HepG2 (cell line): ENCODE measurements around the gene FAM110A. TPM values are rescaled to one million over a fixed set of nuclear protein-coding genes. Genes with fewer than 3 reads are reported as not detected.
A peak's percentile ranks its signal among the peaks of the same experiment; 100 is the strongest.

Experiments
- CAMTA2 ChIP-seq: sonication (generic); formaldehyde crosslinking; IDR thresholded peaks from 2 replicates; pipeline ENCODE4 v1.4.0; 2020; ENCODE audit warnings: mild to moderate bottlenecking, missing genetic modification reagents, borderline replicate concordance
- HNRNPK ChIP-seq: fragments of 200-400 bp; formaldehyde crosslinking; IDR thresholded peaks from 2 replicates; pipeline ENCODE4 v1.6.1; 2018; ENCODE audit warnings: low read length, low read depth, moderate library complexity, mild to moderate bottlenecking; ENCODE audit not compliant: poor library complexity, severe bottlenecking
- MZF1 ChIP-seq: sonication (generic); formaldehyde crosslinking; IDR thresholded peaks from 2 replicates; pipeline ENCODE4 v1.8.1; 2023; ENCODE audit warnings: mild to moderate bottlenecking, missing genetic modification reagents, borderline replicate concordance
- NFE2 ChIP-seq: sonication (generic); formaldehyde crosslinking; IDR thresholded peaks from 2 replicates; pipeline ENCODE4 v1.4.0; 2020; ENCODE audit warnings: missing genetic modification reagents
- POLR2G ChIP-seq: fragments of 200-400 bp; formaldehyde crosslinking; IDR thresholded peaks from 2 replicates; pipeline ENCODE4 v1.6.1; 2018; ENCODE audit warnings: mild to moderate bottlenecking, low read depth, low read length, moderate library complexity
- SP1 ChIP-seq, 2 experiments: fragments of 450-650 bp in 1 of 2; sonication (generic) in 1 of 2; formaldehyde crosslinking in 1 of 2; IDR thresholded peaks; 2 replicates each; pipeline versions ENCODE4 v1.4.0 to v1.6.1; 2016 to 2020; ENCODE audit warnings: missing genetic modification reagents in 1 of 2
- TGIF2 ChIP-seq: IDR thresholded peaks from 2 replicates; pipeline ENCODE4 v1.6.1; 2016; ENCODE audit warnings: control low read depth, missing compliant biosample characterization
- XRCC5 ChIP-seq: fragments of 200-400 bp; formaldehyde crosslinking; optimal IDR thresholded peaks from 2 replicates; pipeline ENCODE3; 2017; ENCODE audit warnings: mild to moderate bottlenecking, low read length
- ZFP37 ChIP-seq: sonication (generic); formaldehyde crosslinking; IDR thresholded peaks from 2 replicates; pipeline ENCODE4 v1.4.0; 2020; ENCODE audit warnings: missing genetic modification reagents, borderline replicate concordance
- ZNF550 ChIP-seq: sonication (generic); formaldehyde crosslinking; IDR thresholded peaks from 2 replicates; pipeline ENCODE4 v1.4.0; 2020; ENCODE audit warnings: mild to moderate bottlenecking, missing genetic modification reagents, borderline replicate concordance
- ZSCAN20 ChIP-seq: sonication (generic); formaldehyde crosslinking; IDR thresholded peaks from 2 replicates; pipeline ENCODE4 v1.4.0; 2020; ENCODE audit warnings: missing genetic modification reagents, mild to moderate bottlenecking, borderline replicate concordance
- polyA plus RNA-seq, 8 experiments: library from polyadenylated mRNA; depleted of rRNA in 3 of 8; stranded (reverse) in 7 of 8; unstranded in 1 of 8; fragments of >200 nt; fragmentation: Illumina TruSeq in 4 of 8; extraction: Trizol in 4 of 8; gene quantifications; 2 replicates each; pipeline versions ENCODE4 v1.2.1 to v1.2.3, GENCODE V29; 2011 to 2016; ENCODE audit warnings: low read depth in 4 of 8, missing spikeins in 1 of 8, mixed read lengths in 1 of 8; ENCODE audit not compliant: insufficient read depth in 1 of 8
- total RNA-seq, 5 experiments: library from RNA; depleted of rRNA; stranded (reverse); fragments of >200 nt; fragmentation: Illumina TruSeq; extraction: Trizol; gene quantifications; 2 replicates each; pipeline ENCODE4 v1.2.3, GENCODE V29; 2016; ENCODE audit warnings: low read depth in 1 of 5
- TF ChIP-seq, protein P1 (sequence below): sonication (generic); formaldehyde crosslinking; IDR thresholded peaks from 2 replicates; pipeline ENCODE4 v1.4.0; 2020; ENCODE audit warnings: mild to moderate bottlenecking, missing genetic modification reagents
- TF ChIP-seq, protein P2 (sequence below): sonication (generic); formaldehyde crosslinking; IDR thresholded peaks from 2 replicates; pipeline ENCODE4 v1.4.0; 2020; ENCODE audit warnings: missing genetic modification reagents
- TF ChIP-seq, protein P3 (sequence below): sonication (generic); formaldehyde crosslinking; IDR thresholded peaks from 2 replicates; pipeline ENCODE4 v1.4.0; 2020; ENCODE audit warnings: missing genetic modification reagents, borderline replicate concordance
- TF ChIP-seq, protein P4 (sequence below): sonication (generic); formaldehyde crosslinking; IDR thresholded peaks from 2 replicates; pipeline ENCODE4 v1.5.1; 2020; ENCODE audit warnings: missing genetic modification reagents, mild to moderate bottlenecking, borderline replicate concordance

Gene FAM110A
- total and polyA plus RNA-seq, 2 of the 13 experiments (the other 11 are each of a cell fraction or from before 2014, with no cell fraction given) = 1.9 TPM

DNA sequence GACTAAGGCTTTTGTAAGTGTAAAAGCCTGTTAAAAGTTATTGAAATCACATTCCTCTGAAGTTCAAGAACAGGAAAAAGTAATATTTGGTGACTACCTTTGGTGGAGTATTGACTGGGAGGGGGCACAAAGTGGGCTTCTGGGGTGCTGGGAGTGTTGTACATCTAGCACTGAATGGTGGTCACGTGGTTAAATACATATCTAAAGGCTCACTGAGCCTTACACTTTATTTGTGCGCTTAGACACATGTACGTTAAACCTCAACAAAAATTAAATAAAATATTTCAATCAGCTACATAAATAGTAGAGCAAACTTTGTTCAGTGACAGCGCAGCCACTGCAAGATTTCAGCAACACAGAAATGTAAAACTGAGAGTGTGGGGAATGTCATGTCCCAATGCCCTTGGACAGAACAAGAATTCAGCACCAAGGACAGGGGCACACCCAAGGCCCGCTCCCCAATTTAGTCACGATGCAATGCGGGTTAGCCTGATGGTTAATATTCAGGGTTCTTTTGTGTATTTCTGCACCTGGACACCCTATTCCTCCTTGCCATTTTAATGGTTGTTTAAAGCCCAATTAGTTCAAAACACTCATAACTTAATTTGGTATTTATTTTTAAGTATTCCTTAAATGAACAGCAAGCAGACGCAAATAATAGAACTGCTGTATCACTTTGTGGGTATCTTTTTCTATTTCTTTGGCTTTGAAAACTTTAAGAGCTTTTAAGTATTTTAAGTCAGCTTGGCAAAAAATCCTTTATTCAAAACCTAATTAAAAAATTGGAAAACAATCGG, 45.2 kb downstream of the FAM110A start (continued):
- TF ChIP-seq, protein P1, sequence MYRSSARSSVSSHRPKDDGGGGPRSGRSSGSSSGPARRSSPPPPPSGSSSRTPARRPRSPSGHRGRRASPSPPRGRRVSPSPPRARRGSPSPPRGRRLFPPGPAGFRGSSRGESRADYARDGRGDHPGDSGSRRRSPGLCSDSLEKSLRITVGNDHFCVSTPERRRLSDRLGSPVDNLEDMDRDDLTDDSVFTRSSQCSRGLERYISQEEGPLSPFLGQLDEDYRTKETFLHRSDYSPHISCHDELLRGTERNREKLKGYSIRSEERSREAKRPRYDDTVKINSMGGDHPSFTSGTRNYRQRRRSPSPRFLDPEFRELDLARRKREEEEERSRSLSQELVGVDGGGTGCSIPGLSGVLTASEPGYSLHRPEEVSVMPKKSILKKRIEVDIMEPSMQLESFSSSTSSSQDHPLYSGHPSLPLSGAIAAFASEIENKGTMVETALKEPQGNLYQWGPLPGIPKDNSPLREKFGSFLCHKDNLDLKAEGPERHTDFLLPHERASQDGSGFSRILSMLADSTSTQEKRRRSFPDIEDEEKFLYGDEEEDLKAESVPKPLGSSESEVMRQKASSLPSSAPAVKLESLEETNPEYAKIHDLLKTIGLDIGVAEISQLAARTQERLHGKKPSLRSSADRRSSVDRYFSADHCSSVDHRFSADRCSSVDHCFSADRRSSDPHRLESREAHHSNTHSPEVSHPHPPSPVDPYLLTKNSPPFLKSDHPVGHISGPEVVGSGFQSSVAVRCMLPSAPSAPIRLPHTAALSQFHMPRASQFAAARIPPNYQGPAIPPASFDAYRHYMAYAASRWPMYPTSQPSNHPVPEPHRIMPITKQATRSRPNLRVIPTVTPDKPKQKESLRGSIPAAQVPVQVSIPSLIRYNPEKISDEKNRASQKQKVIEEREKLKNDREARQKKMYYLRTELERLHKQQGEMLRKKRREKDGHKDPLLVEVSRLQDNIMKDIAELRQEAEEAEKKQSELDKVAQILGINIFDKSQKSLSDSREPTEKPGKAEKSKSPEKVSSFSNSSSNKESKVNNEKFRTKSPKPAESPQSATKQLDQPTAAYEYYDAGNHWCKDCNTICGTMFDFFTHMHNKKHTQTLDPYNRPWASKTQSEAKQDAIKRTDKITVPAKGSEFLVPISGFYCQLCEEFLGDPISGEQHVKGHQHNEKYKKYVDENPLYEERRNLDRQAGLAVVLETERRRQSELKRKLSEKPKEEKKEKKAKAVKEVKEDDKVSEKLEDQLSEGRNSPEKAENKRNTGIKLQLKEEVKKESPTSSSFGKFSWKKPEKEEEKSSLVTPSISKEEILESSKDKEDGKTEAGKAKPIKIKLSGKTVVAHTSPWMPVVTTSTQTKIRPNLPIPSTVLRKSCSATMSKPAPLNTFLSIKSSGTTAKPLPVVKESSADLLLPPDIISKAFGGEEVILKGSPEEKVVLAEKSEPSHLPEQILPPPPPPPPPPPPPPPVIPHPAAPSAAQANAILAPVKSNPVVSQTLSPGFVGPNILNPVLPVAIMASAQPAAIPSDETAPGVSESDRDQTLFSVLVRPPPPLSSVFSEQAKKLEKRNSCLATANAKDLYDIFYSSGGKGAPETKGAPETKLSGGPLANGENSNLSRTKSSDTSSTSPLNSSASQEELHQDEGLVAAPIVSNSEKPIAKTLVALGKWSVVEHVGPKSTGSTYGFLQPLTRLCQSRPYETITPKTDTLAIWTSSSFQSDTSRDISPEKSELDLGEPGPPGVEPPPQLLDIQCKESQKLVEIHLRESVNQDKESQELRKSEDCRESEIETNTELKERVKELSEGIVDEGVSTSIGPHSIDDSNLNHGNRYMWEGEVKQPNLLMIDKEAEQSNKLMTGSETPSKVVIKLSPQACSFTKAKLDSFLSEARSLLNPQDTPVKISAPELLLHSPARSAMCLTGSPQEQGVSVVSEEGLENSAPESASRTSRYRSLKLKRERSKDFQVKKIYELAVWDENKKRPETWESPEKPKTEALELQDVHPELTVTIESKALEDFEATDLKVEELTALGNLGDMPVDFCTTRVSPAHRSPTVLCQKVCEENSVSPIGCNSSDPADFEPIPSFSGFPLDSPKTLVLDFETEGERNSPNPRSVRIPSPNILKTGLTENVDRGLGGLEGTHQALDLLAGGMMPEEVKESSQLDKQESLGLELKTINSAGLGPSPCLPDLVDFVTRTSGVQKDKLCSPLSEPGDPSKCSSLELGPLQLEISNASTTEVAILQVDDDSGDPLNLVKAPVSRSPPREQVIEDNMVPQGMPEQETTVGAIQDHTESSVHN (CRISPR knock-in tag) = no peak
- TF ChIP-seq ZNF550 (CRISPR knock-in tag) (no peak), ZSCAN20 (peak; percentile 59; the same call in 1 of the 2 replicates), TGIF2 (CRISPR knock-in tag) (0 out of 2 replicates have a peak, but pooled peaks have one; percentile 57), POLR2G (no peak), ZFP37 (CRISPR knock-in tag) (peak; percentile 61; the same call in 1 of the 2 replicates), CAMTA2 (CRISPR knock-in tag) (no peak), SP1 (IDR thresholded peaks at IDR 0.05) (no peak), SP1 (CRISPR knock-in tag; IDR thresholded peaks at IDR 0.05) (no peak), NFE2 (no peak), HNRNPK (no peak), XRCC5 (no peak), MZF1 (no peak)
- TF ChIP-seq, protein P2, sequence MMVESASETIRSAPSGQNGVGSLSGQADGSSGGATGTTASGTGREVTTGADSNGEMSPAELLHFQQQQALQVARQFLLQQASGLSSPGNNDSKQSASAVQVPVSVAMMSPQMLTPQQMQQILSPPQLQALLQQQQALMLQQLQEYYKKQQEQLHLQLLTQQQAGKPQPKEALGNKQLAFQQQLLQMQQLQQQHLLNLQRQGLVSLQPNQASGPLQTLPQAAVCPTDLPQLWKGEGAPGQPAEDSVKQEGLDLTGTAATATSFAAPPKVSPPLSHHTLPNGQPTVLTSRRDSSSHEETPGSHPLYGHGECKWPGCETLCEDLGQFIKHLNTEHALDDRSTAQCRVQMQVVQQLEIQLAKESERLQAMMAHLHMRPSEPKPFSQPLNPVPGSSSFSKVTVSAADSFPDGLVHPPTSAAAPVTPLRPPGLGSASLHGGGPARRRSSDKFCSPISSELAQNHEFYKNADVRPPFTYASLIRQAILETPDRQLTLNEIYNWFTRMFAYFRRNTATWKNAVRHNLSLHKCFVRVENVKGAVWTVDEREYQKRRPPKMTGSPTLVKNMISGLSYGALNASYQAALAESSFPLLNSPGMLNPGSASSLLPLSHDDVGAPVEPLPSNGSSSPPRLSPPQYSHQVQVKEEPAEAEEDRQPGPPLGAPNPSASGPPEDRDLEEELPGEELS (CRISPR knock-in tag) = peak; percentile 29; the same call in 1 of the 2 replicates
- TF ChIP-seq, protein P3, sequence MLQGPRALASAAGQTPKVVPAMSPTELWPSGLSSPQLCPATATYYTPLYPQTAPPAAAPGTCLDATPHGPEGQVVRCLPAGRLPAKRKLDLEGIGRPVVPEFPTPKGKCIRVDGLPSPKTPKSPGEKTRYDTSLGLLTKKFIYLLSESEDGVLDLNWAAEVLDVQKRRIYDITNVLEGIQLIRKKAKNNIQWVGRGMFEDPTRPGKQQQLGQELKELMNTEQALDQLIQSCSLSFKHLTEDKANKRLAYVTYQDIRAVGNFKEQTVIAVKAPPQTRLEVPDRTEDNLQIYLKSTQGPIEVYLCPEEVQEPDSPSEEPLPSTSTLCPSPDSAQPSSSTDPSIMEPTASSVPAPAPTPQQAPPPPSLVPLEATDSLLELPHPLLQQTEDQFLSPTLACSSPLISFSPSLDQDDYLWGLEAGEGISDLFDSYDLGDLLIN = no peak
- TF ChIP-seq, protein P4, sequence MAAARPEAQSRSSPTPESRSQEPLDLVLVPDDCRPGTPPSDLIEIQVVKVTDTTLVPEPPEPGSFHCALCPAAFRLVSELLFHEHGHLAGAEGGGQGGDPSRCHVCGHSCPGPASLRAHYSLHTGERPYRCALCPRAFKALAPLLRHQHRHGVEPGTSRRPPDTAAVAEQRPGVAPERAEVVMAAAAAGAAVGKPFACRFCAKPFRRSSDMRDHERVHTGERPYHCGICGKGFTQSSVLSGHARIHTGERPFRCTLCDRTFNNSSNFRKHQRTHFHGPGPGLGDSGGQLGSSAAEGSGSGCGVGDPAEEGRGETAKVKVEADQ (CRISPR knock-in tag) = no peak
